ENCODE measurements around the gene PROS1.

PROS1 gene

GRCh38 chr3:93973131-93974126, at the start of gene PROS1:
PROS1 (minus strand) TSS chr3:93973896; CDS start chr3:93973749, 147 bp downstream.
- no peaks in the 10 kb centered on the region for H3K27me3 ChIP-seq (ENCODE audit: low read depth)
- peaks cover 6% of the 10 kb centered on the region; the same call in 1 of the 2 replicates for H3K4me1 ChIP-seq
- in situ Hi-C loops (cut with MboI; ENCODE audit: low sequenced_read_pairs), result no loop called here
- no peaks in the 10 kb centered on the region for H3K9me3 ChIP-seq
- peak within 1 kb of the TSS; percentile 38 for H3K4me3 ChIP-seq
- peak; percentile 44 to 83 for DNase-seq (ENCODE audit: low spot score in 2 of 2)
- H3K36me3 ChIP-seq (replicated peaks), result no peaks in the 10 kb centered on the region

- H3K9me3 ChIP-seq, result no peaks in the 10 kb centered on the region
- no peaks in the 10 kb centered on the region for H3K4me1 ChIP-seq
- H3K27me3 ChIP-seq (ENCODE audit: low read depth), result no peaks in the 10 kb centered on the region
- DNase-seq (ENCODE audit: low spot score in 2 of 2), result no peak
- no peaks in the 10 kb centered on the region for H3K36me3 ChIP-seq (replicated peaks)
- in situ Hi-C loops (cut with MboI; ENCODE audit: low sequenced_read_pairs), result no loop called here
- no peak overlapping the region for H3K4me3 ChIP-seq
Measured at GRCh38 chr3:94020293-94020692, 46.6 kb upstream of the PROS1 start.

- Histone ChIP-seq H3K4me1 (no peaks in the 10 kb centered on the region), H3K36me3 (replicated peaks) (no peaks in the 10 kb centered on the region), H3K27me3 (ENCODE audit: low read depth) (no peaks in the 10 kb centered on the region), H3K9me3 (no peaks in the 10 kb centered on the region), H3K4me3 (no peak overlapping the region)
- in situ Hi-C loops (cut with MboI; ENCODE audit: low sequenced_read_pairs), result no loop called here
- DNase-seq (ENCODE audit: low spot score in 2 of 2), result no peak
Measured at GRCh38 chr3:94019659-94020058, 46.0 kb upstream of the PROS1 start.

- no peaks in the 10 kb centered on the region for H3K4me1 ChIP-seq
- no peak for DNase-seq (ENCODE audit: low spot score in 2 of 2)
- no peaks in the 10 kb centered on the region for H3K9me3 ChIP-seq
- in situ Hi-C loops (cut with MboI; ENCODE audit: low sequenced_read_pairs), result no loop called here
- no peak overlapping the region for H3K4me3 ChIP-seq
- no peaks in the 10 kb centered on the region for H3K36me3 ChIP-seq (replicated peaks)
- no peaks in the 10 kb centered on the region for H3K27me3 ChIP-seq (ENCODE audit: low read depth)
Measured at GRCh38 chr3:94015025-94015424, 41.3 kb upstream of the PROS1 start.

GRCh38 chr3:94012185-94012584, 38.5 kb upstream of the PROS1 start:
- Histone ChIP-seq H3K9me3 (no peaks in the 10 kb centered on the region), H3K36me3 (replicated peaks) (no peaks in the 10 kb centered on the region), H3K4me1 (peaks cover 3% of the 10 kb centered on the region; the same call in 1 of the 2 replicates), H3K27me3 (ENCODE audit: low read depth) (no peaks in the 10 kb centered on the region), H3K4me3 (no peak overlapping the region)
- DNase-seq (ENCODE audit: low spot score in 2 of 2), result no peak
- in situ Hi-C loops (cut with MboI; ENCODE audit: low sequenced_read_pairs), result no loop called here

GRCh38 chr3:94011233-94011711, 37.6 kb upstream of the PROS1 start:
- Histone ChIP-seq H3K9me3 (no peaks in the 10 kb centered on the region), H3K4me1 (peaks cover 3% of the 10 kb centered on the region; the same call in 1 of the 2 replicates), H3K27me3 (ENCODE audit: low read depth) (no peaks in the 10 kb centered on the region), H3K4me3 (no peak overlapping the region), H3K36me3 (replicated peaks) (no peaks in the 10 kb centered on the region)
- no peak for DNase-seq (ENCODE audit: low spot score in 2 of 2)
- in situ Hi-C loops (cut with MboI; ENCODE audit: low sequenced_read_pairs), result no loop called here

- in situ Hi-C loops (cut with MboI; ENCODE audit: low sequenced_read_pairs), result no loop called here
- no peaks in the 10 kb centered on the region for H3K27me3 ChIP-seq (ENCODE audit: low read depth)
- H3K36me3 ChIP-seq (replicated peaks), result no peaks in the 10 kb centered on the region
- H3K9me3 ChIP-seq, result no peaks in the 10 kb centered on the region
- peaks cover 3% of the 10 kb centered on the region; the same call in 1 of the 2 replicates for H3K4me1 ChIP-seq
- no peak overlapping the region for H3K4me3 ChIP-seq
- no peak for DNase-seq (ENCODE audit: low spot score in 2 of 2)
Measured at GRCh38 chr3:94009608-94010007, 35.9 kb upstream of the PROS1 start.

GRCh38 chr3:94008253-94008652, 34.6 kb upstream of the PROS1 start:
- H3K36me3 ChIP-seq (replicated peaks), result no peaks in the 10 kb centered on the region; the same call in 1 of the 2 replicates
- in situ Hi-C loops (cut with MboI; ENCODE audit: low sequenced_read_pairs), result no loop called here
- no peak overlapping the region for H3K4me3 ChIP-seq
- peaks cover 3% of the 10 kb centered on the region; the same call in 1 of the 2 replicates for H3K4me1 ChIP-seq
- DNase-seq (ENCODE audit: low spot score in 2 of 2), result no peak
- H3K9me3 ChIP-seq, result no peaks in the 10 kb centered on the region
- no peaks in the 10 kb centered on the region for H3K27me3 ChIP-seq (ENCODE audit: low read depth)

- Histone ChIP-seq H3K27me3 (ENCODE audit: low read depth) (no peaks in the 10 kb centered on the region), H3K4me1 (peaks cover under 1% of the 10 kb centered on the region; the same call in 1 of the 2 replicates), H3K4me3 (no peak overlapping the region), H3K36me3 (replicated peaks) (no peaks in the 10 kb centered on the region; the same call in 1 of the 2 replicates), H3K9me3 (no peaks in the 10 kb centered on the region)
- peak in 1 of 2 experiments; percentile 50 for DNase-seq (ENCODE audit: low spot score in 2 of 2)
- in situ Hi-C loops (cut with MboI; ENCODE audit: low sequenced_read_pairs), result no loop called here
Measured at GRCh38 chr3:94004301-94004910, 30.7 kb upstream of the PROS1 start.

GRCh38 chr3:94001827-94002495, 28.3 kb upstream of the PROS1 start:
- no peaks in the 10 kb centered on the region for H3K27me3 ChIP-seq (ENCODE audit: low read depth)
- DNase-seq (ENCODE audit: low spot score in 2 of 2), result no peak
- H3K4me1 ChIP-seq, result no peaks in the 10 kb centered on the region
- H3K4me3 ChIP-seq, result no peak overlapping the region
- H3K36me3 ChIP-seq (replicated peaks), result no peaks in the 10 kb centered on the region; the same call in 1 of the 2 replicates
- in situ Hi-C loops (cut with MboI; ENCODE audit: low sequenced_read_pairs), result no loop called here
- no peaks in the 10 kb centered on the region for H3K9me3 ChIP-seq

- no peaks in the 10 kb centered on the region for H3K9me3 ChIP-seq
- in situ Hi-C loops (cut with MboI; ENCODE audit: low sequenced_read_pairs), result no loop called here
- no peak for DNase-seq (ENCODE audit: low spot score in 2 of 2)
- H3K4me3 ChIP-seq, result no peak overlapping the region
- no peaks in the 10 kb centered on the region; the same call in 1 of the 2 replicates for H3K36me3 ChIP-seq (replicated peaks)
- H3K4me1 ChIP-seq, result no peaks in the 10 kb centered on the region
- no peaks in the 10 kb centered on the region for H3K27me3 ChIP-seq (ENCODE audit: low read depth)
Measured at GRCh38 chr3:94001191-94001590, 27.5 kb upstream of the PROS1 start.

- in situ Hi-C loops (cut with MboI; ENCODE audit: low sequenced_read_pairs), result no loop called here
- no peak for DNase-seq (ENCODE audit: low spot score in 2 of 2)
- H3K9me3 ChIP-seq, result no peaks in the 10 kb centered on the region
- no peaks in the 10 kb centered on the region for H3K27me3 ChIP-seq (ENCODE audit: low read depth)
- H3K4me3 ChIP-seq, result no peak overlapping the region
- no peaks in the 10 kb centered on the region; the same call in 1 of the 2 replicates for H3K4me1 ChIP-seq
- no peaks in the 10 kb centered on the region for H3K36me3 ChIP-seq (replicated peaks)
Measured at GRCh38 chr3:93994056-93994455, 20.4 kb upstream of the PROS1 start.

GRCh38 chr3:93992207-93992606, 18.5 kb upstream of the PROS1 start:
- peaks cover 12% of the 10 kb centered on the region for H3K4me1 ChIP-seq
- no peaks in the 10 kb centered on the region for H3K9me3 ChIP-seq
- in situ Hi-C loops (cut with MboI; ENCODE audit: low sequenced_read_pairs), result no loop called here
- DNase-seq (ENCODE audit: low spot score in 2 of 2), result no peak
- no peaks in the 10 kb centered on the region for H3K27me3 ChIP-seq (ENCODE audit: low read depth)
- no peak overlapping the region for H3K4me3 ChIP-seq
- no peaks in the 10 kb centered on the region for H3K36me3 ChIP-seq (replicated peaks)
